ENCODE results near the gene KRT1.
A peak's percentile ranks its signal among the peaks of the same experiment; 100 is the strongest.

The KRT1 gene

DNA sequence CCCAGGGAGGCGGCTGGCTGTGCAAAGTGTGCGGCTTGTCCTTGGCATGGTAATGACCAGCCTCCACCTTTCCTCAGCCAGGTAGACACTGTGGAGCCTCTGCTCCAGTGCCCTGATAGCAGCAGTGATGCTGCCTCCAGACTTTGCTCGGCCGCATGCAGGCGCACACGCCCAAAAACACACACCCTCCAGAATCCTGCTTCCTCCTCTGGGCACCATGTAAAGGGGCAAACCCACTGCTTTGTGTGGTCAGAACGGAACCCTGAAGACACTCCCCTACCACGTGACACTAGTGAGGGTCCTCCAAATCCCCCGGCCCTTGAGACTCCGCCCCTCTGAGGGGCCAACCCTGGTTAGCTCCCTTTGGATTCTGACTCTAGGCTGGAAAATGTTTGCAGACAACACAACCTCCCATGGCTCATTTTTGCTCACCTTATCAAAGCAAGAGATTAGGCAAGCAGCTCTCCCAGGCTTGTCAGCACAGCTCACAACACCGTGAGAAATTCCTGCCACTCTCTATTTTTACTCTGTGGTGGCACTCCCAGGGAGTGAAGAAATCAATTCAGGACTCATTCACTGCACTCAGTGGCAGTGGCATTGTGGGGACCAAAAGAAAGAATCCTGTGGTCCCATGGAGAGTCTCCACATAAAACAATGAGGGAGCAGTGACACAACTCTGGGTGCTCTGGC lies 18.6 kb upstream of the KRT1 start:
- DNase-seq: peak in 1 of 56 donors; percentile 1

DNA sequence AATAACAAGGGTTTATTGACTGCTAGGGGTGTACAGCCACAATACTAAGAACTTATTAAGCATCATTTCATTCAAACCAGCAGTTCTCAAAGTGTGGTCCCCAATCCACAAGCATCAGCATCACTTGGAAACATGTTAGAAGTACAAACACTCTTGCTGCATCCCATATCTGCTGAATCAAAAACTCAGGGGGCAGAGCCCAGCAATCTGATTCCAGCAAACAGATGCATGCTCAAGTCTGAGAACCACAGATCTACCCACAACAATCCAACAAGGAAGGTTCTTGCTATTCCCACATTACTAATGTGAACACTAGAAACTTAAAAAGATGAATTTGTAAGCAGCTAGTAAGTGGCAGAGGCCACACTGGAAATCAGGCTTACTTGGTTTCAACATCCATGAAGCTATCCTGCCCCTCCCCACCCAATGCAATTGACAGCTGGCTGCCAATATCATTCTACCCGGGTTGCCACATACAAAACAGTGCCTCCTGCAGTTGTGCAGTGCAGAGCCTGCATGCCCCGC lies 16.9 kb upstream of the KRT1 start:
- no peak for DNase-seq

DNA sequence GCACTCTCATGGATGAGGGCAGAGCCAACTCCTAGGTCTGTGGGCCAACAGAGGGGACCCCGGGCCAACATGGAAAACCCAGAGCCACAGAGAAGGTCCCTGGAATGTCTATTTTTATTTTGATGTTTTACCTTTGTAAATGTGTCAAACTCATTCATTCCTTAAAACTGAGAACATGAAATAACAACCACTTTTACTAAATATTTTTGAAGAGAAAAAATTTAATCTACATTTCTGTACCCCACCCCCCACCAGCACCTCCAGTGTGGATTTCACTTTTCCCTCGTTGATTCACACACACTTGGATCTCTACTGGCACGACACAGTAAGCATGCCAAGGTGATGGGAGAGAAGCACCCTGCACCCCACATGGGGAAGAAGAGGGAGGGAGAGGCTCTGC lies 16.4 kb upstream of the KRT1 start:
- DNase-seq: no peak

DNA sequence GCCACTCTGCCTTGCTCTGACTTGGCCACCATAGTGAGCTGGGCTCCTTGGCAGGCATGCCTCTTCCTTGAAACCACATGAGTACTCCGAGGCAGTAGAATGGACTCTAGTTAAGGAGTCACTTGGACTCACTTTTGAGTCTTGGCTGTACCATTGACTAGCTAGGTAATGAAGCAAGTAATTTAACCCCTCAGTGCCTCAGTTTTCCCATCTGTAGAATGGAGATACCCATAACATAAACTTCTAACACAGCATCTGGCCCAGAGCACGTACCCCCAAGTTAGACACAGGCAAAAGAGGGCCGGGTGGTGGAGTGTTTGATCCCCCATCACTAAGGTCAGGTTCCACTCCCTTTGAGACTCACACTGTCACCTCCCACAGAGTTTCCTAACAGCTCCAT lies 14.8 kb upstream of the KRT1 start:
- DNase-seq: no peak

DNA sequence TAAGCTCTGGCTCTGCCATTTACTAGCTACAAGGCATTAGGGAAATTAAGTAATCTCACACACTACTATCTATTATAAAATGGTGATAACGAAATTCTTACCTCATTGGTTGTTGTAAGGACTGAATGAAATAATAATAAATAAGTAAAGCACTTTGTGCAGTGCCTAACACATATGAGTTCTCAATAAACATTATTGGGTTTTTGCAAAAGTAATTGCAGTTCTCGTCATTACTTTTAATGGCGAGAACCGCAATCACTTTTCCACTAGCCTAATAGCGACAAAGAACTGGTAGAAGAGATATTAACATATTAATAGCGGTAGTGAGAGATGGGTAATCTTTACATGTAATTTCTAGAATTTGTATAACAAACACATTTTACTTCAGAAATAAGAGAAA lies 13.9 kb upstream of the KRT1 start:
- DNase-seq: no peak

DNA sequence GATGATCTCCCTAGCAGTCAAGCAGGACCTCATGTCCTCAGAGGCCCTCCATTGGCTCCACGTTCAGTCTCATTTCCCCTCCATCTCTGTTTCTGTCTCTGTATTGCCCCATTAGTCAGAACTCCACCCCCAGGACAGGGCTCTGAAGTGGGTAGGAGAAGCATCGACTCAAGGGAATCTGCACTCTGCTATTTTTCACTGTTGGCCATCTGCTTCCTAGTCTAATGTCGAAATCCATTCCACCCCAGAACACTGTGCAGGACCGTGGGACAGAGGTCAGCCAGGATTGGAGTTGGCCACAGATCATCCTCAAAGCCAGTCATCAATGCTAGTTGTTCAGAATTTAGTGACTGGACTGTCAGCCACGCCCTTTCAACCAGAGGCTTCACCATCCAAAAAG lies 13.1 kb upstream of the KRT1 start:
- no peak for DNase-seq

DNA sequence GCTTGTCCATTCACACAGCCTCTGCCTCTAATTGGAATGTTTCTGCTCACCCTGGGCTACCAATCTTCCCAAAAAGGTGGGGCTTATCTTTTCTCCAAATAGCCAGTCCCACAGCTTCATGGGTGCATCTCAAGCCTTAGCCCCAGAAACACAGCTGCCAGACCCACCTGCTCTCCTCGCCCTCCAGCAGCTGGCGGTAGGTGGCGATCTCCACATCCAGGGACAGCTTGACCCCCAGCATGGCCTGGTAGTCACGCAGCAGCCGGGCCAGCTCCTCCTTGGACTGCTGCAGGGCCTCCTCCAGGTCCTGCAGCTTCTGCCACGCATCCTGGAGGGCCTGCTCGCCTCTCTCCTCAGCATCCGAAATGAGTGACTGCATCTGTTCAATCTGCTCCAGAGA lies 12.0 kb upstream of the KRT1 start:
- no peak for DNase-seq

DNA sequence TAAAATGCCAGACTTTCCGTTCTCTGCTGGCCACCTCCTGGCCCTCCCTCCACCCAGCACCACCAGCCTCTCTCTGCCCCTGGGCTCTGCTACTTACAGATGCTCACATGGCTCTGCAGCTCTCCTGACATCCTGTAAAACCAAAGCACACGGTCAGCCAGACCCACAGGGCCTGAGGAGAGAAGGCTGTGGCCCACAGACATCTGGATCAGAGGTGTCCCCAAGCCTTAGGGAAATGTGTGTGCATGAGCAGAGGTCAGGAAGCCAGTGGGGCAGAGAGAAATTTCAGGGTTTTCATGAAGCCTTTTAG lies 11.6 kb upstream of the KRT1 start:
- no peak for DNase-seq

DNA sequence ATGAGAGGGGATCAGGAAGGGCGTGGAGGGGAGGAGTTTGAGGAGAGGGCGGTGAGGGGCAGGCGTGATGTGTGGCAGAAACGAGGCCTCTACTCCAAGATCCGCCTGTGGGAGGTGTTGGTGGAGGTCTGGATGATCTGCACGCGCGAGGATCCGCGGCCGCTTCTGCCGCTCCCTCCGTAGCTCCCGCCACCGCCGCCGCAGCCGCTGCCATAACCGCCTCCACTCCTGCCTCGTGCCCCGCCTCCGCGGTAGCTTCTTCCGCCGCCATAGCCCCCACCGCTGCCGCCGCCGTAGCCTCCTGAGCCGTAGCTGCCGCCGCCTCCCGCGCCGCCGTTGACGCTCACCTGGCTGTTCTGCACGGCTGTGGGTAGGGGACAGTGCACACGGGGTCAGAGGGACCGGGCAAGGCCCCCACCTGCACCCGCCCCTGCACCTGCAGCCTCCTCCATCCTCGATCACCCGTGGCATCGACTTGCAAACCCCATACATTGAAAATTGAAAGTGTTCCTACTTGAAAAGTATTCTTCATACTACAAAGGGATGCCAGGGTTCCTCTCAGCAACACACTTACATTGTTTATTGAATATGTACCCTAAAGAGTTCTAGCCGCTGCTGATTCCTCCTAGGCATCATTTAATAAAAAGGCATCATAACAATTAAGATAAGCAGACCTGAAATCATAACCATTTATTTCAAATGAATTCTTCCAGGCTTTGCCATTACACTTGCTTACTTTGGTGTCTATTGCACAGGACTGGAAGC lies 11.1 kb upstream of the KRT1 start:
- DNase-seq: peak in 8 of 56 donors; percentile 3 to 49 (median 13)

DNA sequence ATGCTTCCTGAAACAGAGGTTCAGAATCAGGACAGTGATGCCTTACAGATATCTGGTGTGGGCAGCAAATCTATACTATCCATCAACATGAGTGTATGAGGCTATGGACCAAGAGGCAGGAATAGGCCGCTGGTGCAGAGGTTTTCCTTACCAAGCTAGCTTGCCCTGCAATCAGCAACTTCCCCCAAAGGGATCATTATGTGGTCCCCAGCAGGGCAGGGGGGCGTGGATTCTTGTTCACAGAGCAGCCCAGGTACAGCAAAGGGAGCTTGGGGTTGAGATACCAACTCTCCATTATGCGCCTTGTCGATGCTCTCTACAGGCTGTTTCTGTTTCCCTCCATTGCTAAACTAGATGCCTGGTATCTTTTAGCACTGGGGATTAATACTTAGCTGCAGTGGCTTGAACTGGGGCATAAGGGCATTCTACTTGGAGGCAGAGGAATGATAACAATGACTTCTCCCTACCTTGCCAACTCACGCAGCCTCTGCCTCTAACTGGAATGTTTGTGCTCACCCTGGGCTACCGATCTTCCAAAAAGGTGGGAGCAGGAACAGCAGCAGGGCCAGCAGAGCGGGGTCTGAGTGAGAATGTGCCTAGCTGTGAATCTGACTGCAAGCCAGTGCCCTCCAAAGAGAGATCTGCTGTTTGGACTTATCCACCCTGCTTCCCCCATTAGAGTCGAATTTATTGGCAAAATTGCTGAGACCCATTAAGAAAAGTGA lies 10.3 kb upstream of the KRT1 start:
- no peak for DNase-seq

DNA sequence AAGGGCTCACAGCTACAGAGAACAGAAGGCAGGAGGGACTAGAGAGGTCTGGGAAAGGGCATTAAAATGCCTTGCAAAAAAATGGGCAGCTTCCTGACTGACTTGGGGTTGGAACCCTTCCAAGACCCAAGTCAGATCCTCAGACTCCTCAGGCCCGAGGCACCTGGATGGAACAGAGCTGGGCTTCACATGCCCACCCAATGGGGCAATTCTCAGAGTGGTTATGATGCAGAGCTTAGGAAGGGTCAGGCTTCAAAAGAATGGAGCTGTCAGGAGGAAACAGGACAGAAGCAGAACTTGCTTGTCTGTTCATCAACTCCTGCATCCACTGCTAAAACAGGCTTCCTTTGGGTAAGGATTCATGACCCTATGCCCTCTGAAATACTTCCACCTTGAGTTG lies 9.7 kb upstream of the KRT1 start:
- no peak for DNase-seq

DNA sequence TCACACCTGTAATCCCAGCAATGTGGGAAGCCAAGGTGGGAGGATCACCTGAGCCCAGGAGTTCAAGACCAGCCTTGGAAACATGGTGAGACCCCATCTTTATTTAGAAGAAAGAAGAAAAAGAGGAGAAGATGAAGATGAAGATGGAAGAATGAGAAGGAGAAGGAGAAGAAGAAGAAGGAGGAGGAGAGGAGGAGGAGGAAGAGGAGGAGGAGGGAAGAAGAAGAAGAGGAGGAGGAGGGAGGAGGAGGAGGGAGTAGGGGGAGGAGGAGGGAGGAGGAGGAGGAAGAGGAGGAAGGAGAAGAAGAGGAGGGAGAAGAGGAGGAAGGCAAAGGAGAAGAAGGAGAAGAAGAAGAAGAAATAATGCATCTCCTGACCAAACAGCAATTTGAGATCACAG lies 9.0 kb upstream of the KRT1 start:
- DNase-seq: no peak

DNA sequence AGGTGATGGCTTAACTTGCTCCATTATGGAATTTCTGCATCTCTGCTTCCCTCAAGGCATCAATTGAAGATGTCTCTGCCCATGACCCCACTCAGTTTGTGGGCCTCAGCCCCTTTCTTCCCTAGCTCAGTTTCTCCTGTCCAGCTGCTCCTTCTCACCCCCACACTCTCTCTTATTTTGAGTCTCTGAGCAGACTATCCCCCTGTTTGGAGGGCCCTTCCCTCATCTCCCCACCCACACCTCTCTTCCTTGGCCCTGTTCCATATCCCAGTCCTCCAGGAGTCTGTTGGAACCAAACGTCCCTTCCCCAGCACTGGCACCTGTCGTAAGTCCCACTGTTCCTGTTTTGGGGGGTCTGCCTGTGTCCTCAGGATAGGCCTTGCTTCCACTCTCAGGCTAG lies 8.3 kb upstream of the KRT1 start:
- no peak for DNase-seq

DNA sequence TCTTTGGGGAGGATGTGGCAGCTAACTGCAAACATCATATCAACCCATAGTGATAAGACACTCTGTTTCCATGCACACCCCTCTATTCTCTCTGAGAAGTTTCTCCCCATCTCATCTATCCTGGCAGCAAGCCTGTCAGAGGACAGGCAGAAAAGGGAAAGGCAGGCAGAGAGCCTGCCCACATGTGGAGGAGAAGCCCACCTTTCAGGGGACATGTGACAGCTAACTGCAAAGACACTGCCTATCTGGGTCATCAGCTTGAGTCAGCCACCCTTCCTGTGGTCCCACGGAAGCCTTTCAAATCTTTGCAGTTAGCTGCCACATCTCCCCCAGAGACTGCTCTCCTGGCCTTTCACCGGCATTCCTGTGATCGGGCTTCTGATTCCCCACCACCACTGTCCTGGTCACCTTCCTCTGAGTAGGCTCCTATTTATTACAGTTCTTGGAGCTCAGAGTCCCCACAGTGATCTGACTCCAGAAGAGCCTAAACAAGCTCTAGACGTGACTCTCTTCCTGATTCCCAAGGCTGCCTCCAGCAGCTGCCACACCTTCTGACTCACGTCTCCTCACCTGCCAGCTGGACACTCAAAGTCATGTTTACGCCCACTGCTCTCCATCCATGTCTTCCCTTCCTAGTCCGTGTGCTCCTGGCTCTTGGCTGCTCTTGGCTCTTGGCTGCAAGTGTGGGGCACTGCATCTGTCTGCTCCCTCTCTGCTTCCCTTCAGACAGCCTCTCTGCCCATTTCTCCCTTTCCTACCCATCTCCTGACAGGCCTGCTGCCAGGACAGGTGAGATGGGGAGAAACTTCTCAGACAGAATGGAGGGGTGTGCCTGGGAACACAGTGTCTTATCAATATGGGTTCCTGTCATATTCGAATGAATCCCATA lies 7.5 kb upstream of the KRT1 start:
- DNase-seq: no peak

DNA sequence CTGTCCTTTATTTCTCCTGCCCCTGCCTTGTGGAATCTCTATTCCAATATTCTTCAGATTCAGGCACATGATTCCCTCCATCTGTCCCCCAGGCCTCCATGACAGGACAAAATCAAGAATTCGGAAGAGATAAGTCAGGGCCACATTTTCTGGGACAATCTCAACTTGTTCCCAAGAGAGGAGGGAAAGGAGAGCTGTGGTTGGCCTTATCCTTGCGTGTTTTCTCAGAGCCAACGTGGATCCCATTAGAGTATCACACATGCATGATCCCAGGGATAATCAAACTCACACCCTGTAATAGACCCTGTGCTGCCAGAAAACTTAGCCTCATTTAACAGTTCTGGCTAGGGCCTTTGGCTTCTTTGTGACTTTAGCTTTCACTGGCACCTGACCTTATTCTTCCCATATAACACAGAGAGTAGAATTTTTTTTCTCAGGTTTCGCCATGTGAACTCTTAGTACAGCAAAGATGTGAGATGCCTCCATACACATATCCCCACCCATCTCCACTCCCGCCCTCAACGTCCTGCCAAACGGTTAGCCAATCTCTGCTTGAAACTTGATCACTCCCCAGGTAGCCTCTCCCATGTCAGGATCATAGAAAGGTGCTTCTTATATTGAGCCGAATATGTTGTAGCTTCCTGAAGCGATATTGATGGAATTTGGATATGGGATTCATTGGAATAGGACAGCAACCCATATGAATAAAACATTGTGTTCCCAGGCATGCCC lies 6.7 kb upstream of the KRT1 start:
- DNase-seq: no peak

DNA sequence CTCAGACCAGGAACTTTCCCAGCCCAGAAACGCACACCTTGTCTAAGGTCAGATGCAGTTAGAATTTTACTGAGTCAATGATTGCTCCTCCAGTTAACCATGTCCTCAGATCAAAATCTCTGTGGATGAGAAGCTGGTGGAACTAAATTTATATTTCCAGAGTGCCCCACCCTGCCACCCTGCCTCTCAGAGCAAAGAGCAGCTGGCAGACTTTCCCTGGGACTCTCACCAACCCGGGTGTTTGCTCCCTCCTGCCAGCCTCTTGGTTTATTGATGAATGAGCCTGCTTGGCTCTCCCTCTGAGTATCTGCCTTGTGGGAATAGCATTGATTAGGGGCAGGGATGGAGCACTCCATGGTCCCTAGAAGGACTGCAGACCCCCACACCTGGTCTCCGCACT lies 5.9 kb upstream of the KRT1 start:
- no peak for DNase-seq

DNA sequence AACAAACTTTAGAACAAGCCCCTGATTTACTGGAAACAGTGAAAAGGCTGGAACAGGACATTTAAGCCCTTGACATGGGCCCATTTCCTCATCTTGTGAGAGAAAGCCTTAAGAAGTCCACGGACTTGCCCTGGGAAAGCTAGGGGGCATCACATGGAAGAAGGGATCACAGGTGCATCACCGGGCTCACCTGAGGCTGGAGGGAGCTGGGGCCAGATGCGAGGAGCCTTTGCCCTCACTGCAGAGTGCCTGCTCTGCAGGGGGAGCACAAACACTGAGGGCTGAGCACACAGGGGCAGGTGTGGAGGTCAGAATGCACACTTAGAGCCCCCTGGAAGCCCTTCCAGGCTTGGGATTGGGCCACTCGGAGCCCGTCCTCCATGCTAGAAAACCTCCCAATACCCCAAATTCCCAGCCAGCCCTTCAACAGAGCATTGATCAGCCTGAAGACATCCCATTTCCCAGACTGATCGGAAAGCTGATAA lies 5.2 kb upstream of the KRT1 start:
- DNase-seq: no peak

DNA sequence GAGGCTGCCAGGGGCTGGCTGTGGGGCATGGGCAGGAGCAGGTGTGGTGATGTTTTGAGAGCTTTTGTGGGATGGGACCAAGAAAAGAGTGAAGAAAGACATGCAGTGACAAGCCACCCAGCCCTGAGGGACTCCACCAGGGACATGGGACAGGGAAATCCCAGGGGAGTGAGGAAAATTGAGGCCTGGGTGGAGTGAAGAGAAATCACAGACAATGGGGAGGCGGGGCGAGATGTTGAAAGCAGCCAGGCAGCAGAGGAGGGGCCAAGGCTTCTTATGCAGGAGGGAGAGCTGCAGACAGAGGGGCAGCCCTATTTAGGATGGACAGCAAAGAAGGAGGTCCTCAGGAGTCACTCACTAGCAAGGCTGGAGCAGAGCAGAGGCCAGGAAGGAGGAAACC lies 4.2 kb upstream of the KRT1 start:
- no peak for DNase-seq

DNA sequence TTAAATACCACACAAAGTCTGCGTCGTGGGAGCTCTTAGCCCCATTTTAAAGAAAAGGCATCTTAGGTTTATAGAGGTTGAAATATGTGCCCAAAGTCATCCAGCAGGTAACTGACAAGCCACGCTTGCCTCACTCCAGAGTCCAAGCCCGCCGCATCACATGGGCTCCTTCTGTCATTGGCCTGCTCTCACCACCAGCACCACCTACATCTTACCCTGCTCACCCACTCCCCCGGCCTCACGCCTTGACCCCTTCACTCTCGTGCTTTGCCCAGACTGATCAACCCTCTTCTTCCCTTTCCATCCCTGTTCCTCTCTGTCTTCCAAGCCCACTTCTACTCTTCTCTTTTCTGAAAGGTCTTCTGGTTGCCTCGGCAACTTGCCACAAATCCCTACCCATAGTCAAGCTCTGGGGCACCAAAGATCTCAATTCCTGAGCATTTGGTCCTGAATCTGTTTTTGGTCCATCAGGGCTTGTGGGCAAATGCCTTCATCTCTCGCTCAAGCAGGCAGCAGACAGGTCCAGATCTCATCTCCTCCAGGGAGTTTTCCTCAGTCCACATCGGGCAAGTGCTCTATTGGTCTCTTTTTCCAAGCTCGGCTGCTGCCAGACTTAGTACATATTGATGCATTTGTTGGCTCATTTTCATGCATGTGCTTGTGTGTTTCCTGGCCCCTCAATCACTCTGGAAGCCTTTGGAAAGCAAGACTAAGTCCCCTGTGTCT lies 3.5 kb upstream of the KRT1 start:
- no peak for DNase-seq
